ENCODE results near the gene ALX3.

Gene ALX3

DNA sequence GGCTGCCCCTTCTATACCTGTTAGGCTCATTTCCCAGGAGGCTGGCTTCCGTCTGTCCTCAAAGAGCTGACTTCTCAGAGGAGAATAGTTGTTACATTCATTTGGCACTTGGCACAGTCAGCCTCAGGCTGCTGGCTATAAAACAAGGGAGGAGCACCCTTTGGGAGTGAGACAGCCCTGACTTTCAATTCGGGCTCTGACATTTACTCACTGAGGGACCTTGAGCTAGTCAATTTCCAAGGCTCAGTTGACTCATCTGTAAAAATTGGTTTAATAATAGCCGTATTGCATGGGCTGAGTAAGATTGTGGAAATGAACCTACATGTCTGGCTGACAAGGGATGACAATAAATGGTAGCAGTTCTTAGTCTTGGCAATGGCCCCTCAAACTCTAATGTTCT is 13.7 kb downstream of the ALX3 start:
- Histone ChIP-seq H2BK12ac (ENCODE audit: low read length) (no peak overlapping the region), H3K27me3 (ENCODE audit: control insufficient read depth in 3 of 3, insufficient read depth in 3 of 3, low read depth in 1 of 3, low read length in 3 of 3) (no peaks in the 10 kb centered on the region), H3K4me2 (ENCODE audit: insufficient read depth, low read length, poor library complexity, severe bottlenecking) (no peak overlapping the region), H3K4ac (ENCODE audit: low read length) (no peak overlapping the region), H3K23ac (ENCODE audit: low read depth, low read length, poor library complexity) (no peak overlapping the region), H3K36me3 (replicated peaks in 1 of 2; ENCODE audit: control insufficient read depth in 2 of 2, insufficient read depth in 2 of 2, low read length in 2 of 2) (peaks cover 49 to 90% of the 10 kb centered on the region in 2 donors), H3K18ac (ENCODE audit: low read length) (no peak overlapping the region), H3K9me3 (replicated peaks in 1 of 2; ENCODE audit: control insufficient read depth in 2 of 2, insufficient read depth in 1 of 2, low read depth in 1 of 2, low read length in 2 of 2) (no peaks in the 10 kb centered on the region), H4K8ac (ENCODE audit: low read depth, low read length) (no peak overlapping the region), H3K4me1 (ENCODE audit: control insufficient read depth in 2 of 2, insufficient read depth in 1 of 2, low read depth in 1 of 2, low read length in 2 of 2) (no peaks in the 10 kb centered on the region), H3K4me3 (ENCODE audit: low read length in 2 of 2) (no peak overlapping the region), H2BK120ac (ENCODE audit: low read depth, low read length) (no peak overlapping the region), H2BK15ac (ENCODE audit: low read length) (no peak overlapping the region), H2BK5ac (ENCODE audit: low read length) (no peak overlapping the region), H3K14ac (ENCODE audit: low read length) (no peak overlapping the region), H2AFZ (ENCODE audit: low read length) (no peak overlapping the region), H3K27ac (replicated peaks; ENCODE audit: low read length) (no peak overlapping the region), H3K9ac (ENCODE audit: low read depth, low read length, poor library complexity) (no peak overlapping the region), H3K79me1 (ENCODE audit: low read depth, low read length) (no peaks in the 10 kb centered on the region), H4K91ac (ENCODE audit: low read depth, low read length, poor library complexity) (no peak overlapping the region), H2AK5ac (ENCODE audit: low read depth, low read length) (no peak overlapping the region)
- DNase-seq (ENCODE audit: low spot score) = no peak
- WGBS, 2 donors (ENCODE audit: extremely low coverage in 2 of 2, insufficient read length in 2 of 2, insufficient replicate concordance in 1 of 2) = no CpG with 5 or more reads among the region's 3 CpGs

DNA sequence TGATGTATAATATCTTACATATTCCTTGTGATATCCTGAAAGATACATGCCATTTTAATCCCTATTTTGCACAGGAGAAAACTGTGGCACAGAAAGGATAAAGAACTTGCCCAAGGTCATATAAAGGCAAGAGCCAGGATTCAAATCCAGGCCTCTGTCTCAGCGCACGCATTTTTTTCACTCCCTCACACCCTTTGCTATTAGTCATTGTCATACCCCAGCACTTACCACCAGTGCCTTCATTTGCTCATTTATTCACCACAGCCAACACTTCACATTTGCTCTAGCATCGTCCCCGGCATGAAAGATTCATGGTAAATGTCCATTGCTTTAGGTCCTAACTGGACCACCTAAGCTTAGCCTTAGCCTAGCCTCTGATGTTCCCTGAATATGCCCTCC is 14.2 kb downstream of the ALX3 start:
- WGBS, 2 donors (ENCODE audit: extremely low coverage in 2 of 2, insufficient read length in 2 of 2, insufficient replicate concordance in 1 of 2) = no CpG with 5 or more reads among the region's 4 CpGs
- Histone ChIP-seq H3K27ac (replicated peaks; ENCODE audit: low read length) (no peak overlapping the region), H3K4ac (ENCODE audit: low read length) (no peak overlapping the region)

DNA sequence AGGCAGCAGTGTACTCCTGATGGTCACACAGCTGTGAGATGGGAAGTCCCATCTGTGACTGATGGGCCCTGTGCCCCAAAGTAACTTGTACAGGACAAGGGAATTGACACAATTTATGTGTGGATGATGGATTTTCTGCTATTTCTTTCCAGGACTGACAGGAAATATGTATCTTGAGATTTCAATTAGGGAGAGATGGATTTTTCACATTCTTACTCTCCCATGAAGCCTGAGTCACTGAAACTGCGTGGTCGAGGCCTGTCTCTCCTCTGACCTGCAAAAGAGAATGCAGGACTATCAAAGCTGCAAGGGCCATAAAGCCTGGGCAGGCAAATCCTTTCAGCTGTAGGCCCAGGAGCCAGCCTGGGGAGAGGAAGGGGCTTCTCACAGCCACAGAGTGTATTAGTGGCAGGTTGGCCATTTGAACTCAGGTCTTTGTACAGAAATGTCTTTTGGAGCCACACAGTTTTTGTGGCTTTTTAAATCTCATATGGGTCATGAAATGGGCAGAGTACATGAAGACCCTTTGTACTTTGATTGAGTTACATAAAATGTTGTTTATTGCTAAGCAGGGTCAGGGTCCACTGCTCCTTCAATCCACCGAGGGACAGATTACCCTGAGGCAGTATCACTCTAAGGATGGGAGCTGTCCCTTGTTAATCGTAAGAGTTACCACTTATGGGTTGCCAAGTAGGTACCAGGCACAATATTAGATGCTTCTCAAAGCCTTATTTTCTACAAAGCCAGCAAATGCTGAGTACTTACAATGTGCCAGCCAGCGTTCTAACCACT is 14.8 kb downstream of the ALX3 start:
- Histone ChIP-seq H3K14ac (ENCODE audit: low read length) (no peak overlapping the region), H3K9ac (ENCODE audit: low read depth, low read length, poor library complexity) (no peak overlapping the region), H2AFZ (ENCODE audit: low read length) (no peak overlapping the region), H3K79me1 (ENCODE audit: low read depth, low read length) (no peaks in the 10 kb centered on the region), H3K18ac (ENCODE audit: low read length) (no peak overlapping the region), H4K91ac (ENCODE audit: low read depth, low read length, poor library complexity) (no peak overlapping the region), H3K9me3 (replicated peaks in 1 of 2; ENCODE audit: control insufficient read depth in 2 of 2, insufficient read depth in 1 of 2, low read depth in 1 of 2, low read length in 2 of 2) (no peaks in the 10 kb centered on the region), H3K4me2 (ENCODE audit: insufficient read depth, low read length, poor library complexity, severe bottlenecking) (no peak overlapping the region), H2AK5ac (ENCODE audit: low read depth, low read length) (no peak overlapping the region), H4K8ac (ENCODE audit: low read depth, low read length) (no peak overlapping the region), H3K4me3 (ENCODE audit: low read length in 2 of 2) (no peak overlapping the region), H3K4ac (ENCODE audit: low read length) (no peak overlapping the region), H3K27me3 (ENCODE audit: control insufficient read depth in 3 of 3, insufficient read depth in 3 of 3, low read depth in 1 of 3, low read length in 3 of 3) (no peaks in the 10 kb centered on the region), H3K36me3 (replicated peaks in 1 of 2; ENCODE audit: control insufficient read depth in 2 of 2, insufficient read depth in 2 of 2, low read length in 2 of 2) (peaks cover 56 to 94% of the 10 kb centered on the region in 2 donors), H2BK120ac (ENCODE audit: low read depth, low read length) (no peak overlapping the region), H3K27ac (replicated peaks; ENCODE audit: low read length) (no peak overlapping the region), H2BK15ac (ENCODE audit: low read length) (no peak overlapping the region), H3K23ac (ENCODE audit: low read depth, low read length, poor library complexity) (no peak overlapping the region), H2BK12ac (ENCODE audit: low read length) (no peak overlapping the region), H2BK5ac (ENCODE audit: low read length) (no peak overlapping the region), H3K4me1 (ENCODE audit: control insufficient read depth in 2 of 2, insufficient read depth in 1 of 2, low read depth in 1 of 2, low read length in 2 of 2) (no peaks in the 10 kb centered on the region)
- no CpG with 5 or more reads among the region's 5 CpGs for WGBS, 2 donors (ENCODE audit: extremely low coverage in 2 of 2, insufficient read length in 2 of 2, insufficient replicate concordance in 1 of 2)
- DNase-seq (ENCODE audit: low spot score) = no peak

More for the DNA sequence above, 14.2 kb downstream of the ALX3 start:
- no peak overlapping the region for H3K18ac ChIP-seq (ENCODE audit: low read length)
- no peak overlapping the region for H3K23ac ChIP-seq (ENCODE audit: low read depth, low read length, poor library complexity)
- no peak overlapping the region for H4K8ac ChIP-seq (ENCODE audit: low read depth, low read length)
- no peaks in the 10 kb centered on the region for H3K27me3 ChIP-seq (ENCODE audit: control insufficient read depth in 3 of 3, insufficient read depth in 3 of 3, low read depth in 1 of 3, low read length in 3 of 3)
- no peak overlapping the region for H2BK5ac ChIP-seq (ENCODE audit: low read length)
- H3K4me3 ChIP-seq (ENCODE audit: low read length in 2 of 2) = no peak overlapping the region
- peaks cover 50 to 91% of the 10 kb centered on the region in 2 donors for H3K36me3 ChIP-seq (replicated peaks in 1 of 2; ENCODE audit: control insufficient read depth in 2 of 2, insufficient read depth in 2 of 2, low read length in 2 of 2)
- no peaks in the 10 kb centered on the region for H3K4me1 ChIP-seq (ENCODE audit: control insufficient read depth in 2 of 2, insufficient read depth in 1 of 2, low read depth in 1 of 2, low read length in 2 of 2)
- H3K4me2 ChIP-seq (ENCODE audit: insufficient read depth, low read length, poor library complexity, severe bottlenecking) = no peak overlapping the region
- H3K14ac ChIP-seq (ENCODE audit: low read length) = no peak overlapping the region
- no peak overlapping the region for H2BK15ac ChIP-seq (ENCODE audit: low read length)
- no peak overlapping the region for H2AFZ ChIP-seq (ENCODE audit: low read length)
- H4K91ac ChIP-seq (ENCODE audit: low read depth, low read length, poor library complexity) = no peak overlapping the region
- H2AK5ac ChIP-seq (ENCODE audit: low read depth, low read length) = no peak overlapping the region
- no peak overlapping the region for H2BK120ac ChIP-seq (ENCODE audit: low read depth, low read length)
- no peaks in the 10 kb centered on the region for H3K79me1 ChIP-seq (ENCODE audit: low read depth, low read length)
- no peak overlapping the region for H3K9ac ChIP-seq (ENCODE audit: low read depth, low read length, poor library complexity)
- no peak overlapping the region for H2BK12ac ChIP-seq (ENCODE audit: low read length)
- no peaks in the 10 kb centered on the region for H3K9me3 ChIP-seq (replicated peaks in 1 of 2; ENCODE audit: control insufficient read depth in 2 of 2, insufficient read depth in 1 of 2, low read depth in 1 of 2, low read length in 2 of 2)
- DNase-seq (ENCODE audit: low spot score) = no peak

DNA sequence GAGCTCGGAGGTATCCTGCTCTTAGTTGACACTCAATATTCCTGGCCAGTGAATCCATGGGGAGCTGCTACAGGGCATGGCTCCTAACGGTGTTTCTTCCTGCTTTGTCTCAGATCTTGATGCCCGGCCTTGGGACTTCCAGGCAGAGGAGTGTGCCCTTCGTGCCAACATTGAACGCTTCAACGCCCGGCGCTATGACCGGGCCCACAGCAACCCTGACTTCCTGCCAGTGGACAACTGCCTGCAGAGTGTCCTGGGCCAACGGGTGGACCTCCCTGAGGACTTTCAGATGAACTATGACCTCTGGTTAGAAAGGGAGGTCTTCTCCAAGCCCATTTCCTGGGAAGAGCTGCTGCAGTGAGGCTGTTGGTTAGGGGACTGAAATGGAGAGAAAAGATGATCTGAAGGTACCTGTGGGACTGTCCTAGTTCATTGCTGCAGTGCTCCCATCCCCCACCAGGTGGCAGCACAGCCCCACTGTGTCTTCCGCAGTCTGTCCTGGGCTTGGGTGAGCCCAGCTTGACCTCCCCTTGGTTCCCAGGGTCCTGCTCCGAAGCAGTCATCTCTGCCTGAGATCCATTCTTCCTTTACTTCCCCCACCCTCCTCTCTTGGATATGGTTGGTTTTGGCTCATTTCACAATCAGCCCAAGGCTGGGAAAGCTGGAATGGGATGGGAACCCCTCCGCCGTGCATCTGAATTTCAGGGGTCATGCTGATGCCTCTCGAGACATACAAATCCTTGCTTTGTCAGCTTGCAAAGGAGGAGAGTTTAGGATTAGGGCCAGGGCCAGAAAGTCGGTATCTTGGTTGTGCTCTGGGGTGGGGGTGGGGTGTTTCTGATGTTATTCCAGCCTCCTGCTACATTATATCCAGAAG is 16.7 kb downstream of the ALX3 start:
- H3K18ac ChIP-seq (ENCODE audit: low read length) = no peak overlapping the region
- no peak overlapping the region for H3K4ac ChIP-seq (ENCODE audit: low read length)
- no peak overlapping the region for H2BK12ac ChIP-seq (ENCODE audit: low read length)
- no peak overlapping the region for H3K4me3 ChIP-seq (ENCODE audit: low read length in 2 of 2)
- H3K27me3 ChIP-seq (ENCODE audit: control insufficient read depth in 3 of 3, insufficient read depth in 3 of 3, low read depth in 1 of 3, low read length in 3 of 3) = no peaks in the 10 kb centered on the region
- no peak overlapping the region for H2BK5ac ChIP-seq (ENCODE audit: low read length)
- H3K4me2 ChIP-seq (ENCODE audit: insufficient read depth, low read length, poor library complexity, severe bottlenecking) = no peak overlapping the region
- no peaks in the 10 kb centered on the region for H3K79me1 ChIP-seq (ENCODE audit: low read depth, low read length)
- H2BK15ac ChIP-seq (ENCODE audit: low read length) = no peak overlapping the region
- peaks cover 71 to 100% of the 10 kb centered on the region in 2 donors for H3K36me3 ChIP-seq (replicated peaks in 1 of 2; ENCODE audit: control insufficient read depth in 2 of 2, insufficient read depth in 2 of 2, low read length in 2 of 2)
- no peaks in the 10 kb centered on the region for H3K9me3 ChIP-seq (replicated peaks in 1 of 2; ENCODE audit: control insufficient read depth in 2 of 2, insufficient read depth in 1 of 2, low read depth in 1 of 2, low read length in 2 of 2)
- H3K23ac ChIP-seq (ENCODE audit: low read depth, low read length, poor library complexity) = no peak overlapping the region
- H2AFZ ChIP-seq (ENCODE audit: low read length) = no peak overlapping the region
- no peaks in the 10 kb centered on the region for H3K4me1 ChIP-seq (ENCODE audit: control insufficient read depth in 2 of 2, insufficient read depth in 1 of 2, low read depth in 1 of 2, low read length in 2 of 2)
- no peak overlapping the region for H4K8ac ChIP-seq (ENCODE audit: low read depth, low read length)
- H3K9ac ChIP-seq (ENCODE audit: low read depth, low read length, poor library complexity) = no peak overlapping the region
- H2AK5ac ChIP-seq (ENCODE audit: low read depth, low read length) = no peak overlapping the region
- no peak overlapping the region for H3K27ac ChIP-seq (replicated peaks; ENCODE audit: low read length)
- H2BK120ac ChIP-seq (ENCODE audit: low read depth, low read length) = no peak overlapping the region
- WGBS, 2 donors (ENCODE audit: extremely low coverage in 2 of 2, insufficient read length in 2 of 2, insufficient replicate concordance in 1 of 2) = no CpG with 5 or more reads among the region's 16 CpGs
- no peak overlapping the region for H3K14ac ChIP-seq (ENCODE audit: low read length)
- peak; percentile 55 for DNase-seq (ENCODE audit: low spot score)
- H4K91ac ChIP-seq (ENCODE audit: low read depth, low read length, poor library complexity) = no peak overlapping the region
